KMS-11 (cell line): ENCODE measurements around the gene MAPT.

Experiments used
- H2AFZ ChIP-seq: fragments of 200-600 bp; sonication (generic); 2 replicates; pipeline ENCODE4 v1.6.1; 2016; ENCODE audit warnings: antibody characterized with exemption, mixed run types, low read depth
- H3K27ac ChIP-seq: fragments of 200-600 bp; sonication (generic); 2 replicates; pipeline ENCODE4 v1.6.1; 2016; ENCODE audit warnings: mild to moderate bottlenecking, mixed run types
- H3K27me3 ChIP-seq: fragments of 200-600 bp; sonication (generic); 2 replicates; pipeline ENCODE4 v1.6.1; 2017; ENCODE audit warnings: mild to moderate bottlenecking, low read depth, mixed run types, moderate library complexity; ENCODE audit not compliant: insufficient read depth
- H3K36me3 ChIP-seq: fragments of 200-600 bp; sonication (generic); 2 replicates; pipeline ENCODE4 v1.6.1; 2017; ENCODE audit warnings: mild to moderate bottlenecking, mixed run types; ENCODE audit not compliant: insufficient read depth
- H3K4me1 ChIP-seq: fragments of 200-600 bp; sonication (generic); 2 replicates; pipeline ENCODE4 v1.6.1; 2016; ENCODE audit warnings: mild to moderate bottlenecking, low read depth, mixed run types; ENCODE audit not compliant: poor library complexity, severe bottlenecking
- H3K4me2 ChIP-seq: fragments of 200-600 bp; sonication (generic); 2 replicates; pipeline ENCODE4 v1.7.0; 2016; ENCODE audit warnings: mild to moderate bottlenecking, mixed run types
- H3K4me3 ChIP-seq: fragments of 200-600 bp; sonication (generic); IDR thresholded peaks from 2 replicates; pipeline ENCODE4 v1.6.1; 2017; ENCODE audit warnings: low read depth, low read length, mixed read lengths; ENCODE audit not compliant: insufficient read depth
- H3K79me2 ChIP-seq: fragments of 200-600 bp; sonication (generic); 2 replicates; pipeline ENCODE4 v1.6.1; 2016; ENCODE audit warnings: low read depth, mixed run types; ENCODE audit not compliant: insufficient read depth
- H3K9ac ChIP-seq: fragments of 200-600 bp; sonication (generic); 2 replicates; pipeline ENCODE4 v1.6.1; 2016; ENCODE audit warnings: mild to moderate bottlenecking, mixed run types
- H4K20me1 ChIP-seq: fragments of 200-600 bp; sonication (generic); 2 replicates; pipeline ENCODE4 v1.6.1; 2016; ENCODE audit warnings: mild to moderate bottlenecking, mixed run types; ENCODE audit not compliant: insufficient read depth
- TF ChIP-seq, protein P1 (sequence below): fragments of 200-600 bp; sonication (generic); conservative IDR thresholded peaks from 2 replicates; pipeline ENCODE4 v1.6.1; 2017; ENCODE audit warnings: low read depth, mild to moderate bottlenecking, antibody characterized with exemption, low read length, moderate library complexity, mixed read lengths

Gene MAPT

DNA sequence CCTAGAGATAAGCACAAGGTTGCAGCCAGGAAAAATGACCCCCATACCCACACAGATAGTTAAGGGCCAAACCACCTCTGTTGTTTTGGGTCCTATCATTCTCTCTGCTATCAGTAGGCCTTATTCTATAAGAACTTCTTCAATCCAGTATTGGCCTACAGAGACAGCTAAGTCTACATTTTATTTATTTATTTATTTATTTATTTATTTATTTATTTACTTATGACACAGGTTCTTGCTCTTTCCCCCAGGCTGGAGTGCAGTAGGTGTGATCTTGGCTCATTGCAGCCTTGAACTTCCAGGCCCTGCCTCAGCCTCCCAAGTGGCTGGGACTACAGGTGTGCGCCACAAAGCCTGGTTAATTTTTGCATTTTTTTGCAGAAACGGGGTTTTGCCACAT, 7.5 kb upstream of the MAPT start:
- Histone ChIP-seq H3K4me3 (no peak overlapping the region), H3K27ac (no peak overlapping the region), H2AFZ (no peak overlapping the region), H3K4me1 (no peaks in the 10 kb centered on the region), H3K36me3 (no peaks in the 10 kb centered on the region), H3K4me2 (no peak overlapping the region), H3K9ac (no peak overlapping the region), H3K79me2 (no peaks in the 10 kb centered on the region), H3K27me3 (no peaks in the 10 kb centered on the region), H4K20me1 (no peaks in the 10 kb centered on the region)
- TF ChIP-seq, protein P1, sequence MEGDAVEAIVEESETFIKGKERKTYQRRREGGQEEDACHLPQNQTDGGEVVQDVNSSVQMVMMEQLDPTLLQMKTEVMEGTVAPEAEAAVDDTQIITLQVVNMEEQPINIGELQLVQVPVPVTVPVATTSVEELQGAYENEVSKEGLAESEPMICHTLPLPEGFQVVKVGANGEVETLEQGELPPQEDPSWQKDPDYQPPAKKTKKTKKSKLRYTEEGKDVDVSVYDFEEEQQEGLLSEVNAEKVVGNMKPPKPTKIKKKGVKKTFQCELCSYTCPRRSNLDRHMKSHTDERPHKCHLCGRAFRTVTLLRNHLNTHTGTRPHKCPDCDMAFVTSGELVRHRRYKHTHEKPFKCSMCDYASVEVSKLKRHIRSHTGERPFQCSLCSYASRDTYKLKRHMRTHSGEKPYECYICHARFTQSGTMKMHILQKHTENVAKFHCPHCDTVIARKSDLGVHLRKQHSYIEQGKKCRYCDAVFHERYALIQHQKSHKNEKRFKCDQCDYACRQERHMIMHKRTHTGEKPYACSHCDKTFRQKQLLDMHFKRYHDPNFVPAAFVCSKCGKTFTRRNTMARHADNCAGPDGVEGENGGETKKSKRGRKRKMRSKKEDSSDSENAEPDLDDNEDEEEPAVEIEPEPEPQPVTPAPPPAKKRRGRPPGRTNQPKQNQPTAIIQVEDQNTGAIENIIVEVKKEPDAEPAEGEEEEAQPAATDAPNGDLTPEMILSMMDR, result no peak

DNA sequence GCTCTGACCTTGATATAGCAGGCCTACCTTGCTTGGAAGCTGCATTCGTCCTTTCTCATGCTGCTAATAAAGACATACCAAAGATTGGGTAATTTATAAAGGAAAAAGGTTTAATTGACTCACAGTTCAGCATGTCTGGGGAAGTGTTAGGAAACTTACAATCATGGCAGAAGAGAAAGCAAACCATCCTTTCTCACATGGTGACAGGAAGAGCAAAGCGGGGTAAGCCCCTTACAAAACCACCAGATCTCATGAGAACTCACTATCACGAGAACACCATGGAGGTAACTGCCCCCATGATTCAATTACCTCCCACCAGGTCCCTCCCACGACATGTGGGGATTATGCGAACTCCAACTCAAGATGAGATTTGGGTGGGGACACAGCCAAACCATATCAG, 6.0 kb upstream of the MAPT start:
- H3K27ac ChIP-seq, result no peak overlapping the region
- H3K27me3 ChIP-seq, result no peaks in the 10 kb centered on the region
- H3K4me3 ChIP-seq, result no peak overlapping the region
- H3K79me2 ChIP-seq, result no peaks in the 10 kb centered on the region
- TF ChIP-seq, protein P1, result no peak
- H3K4me2 ChIP-seq, result no peak overlapping the region
- H3K36me3 ChIP-seq, result no peaks in the 10 kb centered on the region
- H2AFZ ChIP-seq, result no peak overlapping the region
- H3K9ac ChIP-seq, result no peak overlapping the region
- no peaks in the 10 kb centered on the region for H4K20me1 ChIP-seq
- no peaks in the 10 kb centered on the region for H3K4me1 ChIP-seq

GRCh38 chr17:45889579-45889978, 4.8 kb upstream of the MAPT start:
- H4K20me1 ChIP-seq, result no peaks in the 10 kb centered on the region
- no peak overlapping the region for H3K9ac ChIP-seq
- H3K27me3 ChIP-seq, result no peaks in the 10 kb centered on the region
- H3K79me2 ChIP-seq, result no peaks in the 10 kb centered on the region
- no peak overlapping the region for H3K27ac ChIP-seq
- peaks cover 7% of the 10 kb centered on the region for H3K4me1 ChIP-seq
- TF ChIP-seq, protein P1, result no peak
- H3K4me3 ChIP-seq, result no peak overlapping the region
- no peak overlapping the region for H2AFZ ChIP-seq
- H3K4me2 ChIP-seq, result no peak overlapping the region
- no peaks in the 10 kb centered on the region for H3K36me3 ChIP-seq

GRCh38 chr17:45893725-45894021, 681 bp upstream of the MAPT start:
- Histone ChIP-seq H3K27ac (no peak overlapping the region), H3K4me2 (peak overlapping the region; percentile 24; the same call in 1 of the 2 replicates), H3K4me1 (peaks cover 7% of the 10 kb centered on the region), H4K20me1 (no peaks in the 10 kb centered on the region), H3K9ac (0 out of 2 replicates have a peak overlapping the region, but pooled peaks have one; percentile 4), H2AFZ (peak overlapping the region; percentile 99), H3K79me2 (no peaks in the 10 kb centered on the region), H3K27me3 (no peaks in the 10 kb centered on the region), H3K36me3 (no peaks in the 10 kb centered on the region), H3K4me3 (no peak overlapping the region)
- TF ChIP-seq, protein P1, result no peak
